Neutrophil (primary cell): Measurements from ENCODE around the gene PCAT7.
"Not testable (repeated sequence)": the region's sequence is repeated elsewhere in the genome, so short reads cannot be mapped to it uniquely, and the experiment has no call there.

Source experiments
- H3K27ac ChIP-seq: fragments of 200-600 bp; sonication (generic); 2 replicates; pipeline ENCODE4 v1.5.1; 2016; ENCODE audit warnings: mild to moderate bottlenecking, moderate library complexity
- H3K27me3 ChIP-seq: fragments of 200-600 bp; sonication (generic); 2 replicates; pipeline ENCODE4 v1.6.0; 2016; ENCODE audit warnings: mild to moderate bottlenecking
- H3K36me3 ChIP-seq: fragments of 200-600 bp; sonication (generic); 2 replicates; pipeline ENCODE4 v1.5.1; 2017
- H3K4me1 ChIP-seq, 2 experiments: fragments of 200-600 bp in 1 of 2; sonication (generic) in 1 of 2; 1 replicate in 1 of 2; 2 replicates in 1 of 2; pipeline versions ENCODE4 v1.5.1 to v1.6.1; 2013 to 2016; ENCODE audit warnings: low read depth in 1 of 2, low read length in 1 of 2, mild to moderate bottlenecking in 1 of 2, moderate library complexity in 1 of 2; ENCODE audit not compliant: control insufficient read depth in 1 of 2, insufficient read depth in 1 of 2
- H3K4me3 ChIP-seq, 2 experiments: fragments of 200-600 bp in 1 of 2; sonication (generic) in 1 of 2; 1 replicate in 1 of 2; 2 replicates in 1 of 2; pipeline ENCODE4 v1.5.1; 2013 to 2016; ENCODE audit warnings: low read depth in 1 of 2, low read length in 1 of 2, mild to moderate bottlenecking in 1 of 2, moderate library complexity in 1 of 2
- H3K9me3 ChIP-seq: fragments of 200-600 bp; sonication (generic); 2 replicates; pipeline ENCODE4 v1.5.1; 2016
- CTCF ChIP-seq: fragments of 200-600 bp; sonication (generic); IDR thresholded peaks from 2 replicates; pipeline ENCODE4 v1.5.1; 2016; ENCODE audit warnings: antibody characterized with exemption

Gene PCAT7

GRCh38 chr9:94563548-94563947 lies 8.7 kb downstream of the PCAT7 start:
- Histone ChIP-seq H3K4me1 (no peaks in the 10 kb centered on the region), H3K27ac (no peak overlapping the region), H3K4me3 (no peak overlapping the region), H3K9me3 (no peaks in the 10 kb centered on the region), H3K36me3 (no peaks in the 10 kb centered on the region), H3K27me3 (no peaks in the 10 kb centered on the region)
- TF ChIP-seq CTCF = no peak

- not testable (repeated sequence) for H3K4me1 ChIP-seq, H3K36me3 ChIP-seq, H3K9me3 ChIP-seq, H3K4me3 ChIP-seq, H3K27me3 ChIP-seq, H3K27ac ChIP-seq
Measured at GRCh38 chr9:94564279-94564678, 9.4 kb downstream of the PCAT7 start.

GRCh38 chr9:94566550-94566949 lies 11.7 kb downstream of the PCAT7 start:
- H3K4me3 ChIP-seq = no peak overlapping the region
- no peak overlapping the region for H3K27ac ChIP-seq
- no peak for TF ChIP-seq CTCF
- H3K9me3 ChIP-seq = no peaks in the 10 kb centered on the region
- H3K4me1 ChIP-seq = no peaks in the 10 kb centered on the region
- no peaks in the 10 kb centered on the region for H3K36me3 ChIP-seq
- H3K27me3 ChIP-seq = no peaks in the 10 kb centered on the region

GRCh38 chr9:94567271-94567670 lies 12.4 kb downstream of the PCAT7 start:
- H3K36me3 ChIP-seq = no peaks in the 10 kb centered on the region
- no peak for TF ChIP-seq CTCF
- no peaks in the 10 kb centered on the region for H3K4me1 ChIP-seq
- no peaks in the 10 kb centered on the region for H3K27me3 ChIP-seq
- H3K9me3 ChIP-seq = no peaks in the 10 kb centered on the region
- no peak overlapping the region for H3K4me3 ChIP-seq
- no peak overlapping the region for H3K27ac ChIP-seq

GRCh38 chr9:94568250-94568889 lies 13.5 kb downstream of the PCAT7 start:
- no peaks in the 10 kb centered on the region for H3K4me1 ChIP-seq
- H3K27ac ChIP-seq = no peak overlapping the region
- TF ChIP-seq CTCF = no peak

GRCh38 chr9:94568972-94569712 lies 14.3 kb downstream of the PCAT7 start:
- no peaks in the 10 kb centered on the region for H3K27me3 ChIP-seq
- no peaks in the 10 kb centered on the region for H3K9me3 ChIP-seq
- H3K4me1 ChIP-seq = no peaks in the 10 kb centered on the region
- no peaks in the 10 kb centered on the region for H3K36me3 ChIP-seq
- no peak overlapping the region for H3K4me3 ChIP-seq
- H3K27ac ChIP-seq = no peak overlapping the region
- no peak for TF ChIP-seq CTCF

More at GRCh38 chr9:94568250-94568889, 13.5 kb downstream of the PCAT7 start:
- Histone ChIP-seq H3K4me3 (no peak overlapping the region), H3K36me3 (no peaks in the 10 kb centered on the region), H3K27me3 (no peaks in the 10 kb centered on the region), H3K9me3 (no peaks in the 10 kb centered on the region)
